Hematopoietic multipotent progenitor cell treated with erythropoietin and hydrocortisone succinate and interleukin-3 and kit ligand, for 17 days (in vitro differentiated cells): ENCODE measurements around the gene CEP72.

Source experiments
- DNase-seq: peaks from one replicate; pipeline ENCODE4 v3.0.0-alpha.2; 2015; ENCODE audit warnings: low spot score

CEP72 gene

GRCh38 chr5:660491-661030 lies 48.4 kb downstream of the CEP72 start:
- DNase-seq = no peak

DNA sequence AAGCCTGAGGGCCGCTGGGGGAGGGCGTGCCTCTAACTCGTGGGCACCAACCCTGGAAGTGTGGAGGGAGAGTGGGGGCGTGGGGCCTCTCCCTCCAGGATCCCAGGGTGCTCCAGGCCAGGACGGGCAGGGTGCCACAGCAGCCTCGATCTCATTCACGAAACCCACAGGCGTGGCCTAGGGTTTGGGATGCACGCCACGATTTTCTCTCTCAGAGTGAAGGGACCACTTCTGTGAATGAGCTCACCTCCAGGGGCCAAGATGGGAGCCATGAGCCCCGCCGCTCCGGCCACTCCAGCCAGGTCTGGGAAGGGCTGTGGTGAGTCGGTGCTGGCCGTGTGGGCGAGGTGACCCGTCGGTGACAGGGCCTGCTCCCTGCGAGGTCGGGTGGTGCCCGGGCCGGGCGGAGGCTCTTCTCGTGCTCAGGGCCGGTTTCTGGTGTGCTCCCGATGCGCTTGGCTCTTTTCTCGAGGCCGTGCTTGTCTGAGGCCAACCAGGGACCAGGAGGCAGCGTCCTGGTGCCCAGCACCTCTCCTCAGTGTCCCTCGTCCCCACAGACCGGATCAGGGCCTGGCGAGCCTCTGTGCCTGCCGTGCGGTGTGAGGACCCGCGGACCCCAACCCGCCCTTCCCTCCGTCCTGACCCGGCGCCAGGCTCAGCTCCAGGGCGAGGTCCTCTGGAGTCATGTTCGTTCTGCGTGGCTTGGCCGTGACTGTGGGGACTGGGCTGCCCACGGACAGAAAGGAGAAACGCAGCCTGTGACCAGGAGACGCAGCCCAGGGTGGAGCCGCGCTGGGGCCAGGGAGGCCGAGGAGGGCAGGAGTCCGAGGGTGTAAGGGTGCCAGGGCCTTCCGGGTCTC lies 50.0 kb downstream of the CEP72 start:
- no peak for DNase-seq

GRCh38 chr5:662751-663435 lies 50.8 kb downstream of the CEP72 start:
- no peak for DNase-seq

DNA sequence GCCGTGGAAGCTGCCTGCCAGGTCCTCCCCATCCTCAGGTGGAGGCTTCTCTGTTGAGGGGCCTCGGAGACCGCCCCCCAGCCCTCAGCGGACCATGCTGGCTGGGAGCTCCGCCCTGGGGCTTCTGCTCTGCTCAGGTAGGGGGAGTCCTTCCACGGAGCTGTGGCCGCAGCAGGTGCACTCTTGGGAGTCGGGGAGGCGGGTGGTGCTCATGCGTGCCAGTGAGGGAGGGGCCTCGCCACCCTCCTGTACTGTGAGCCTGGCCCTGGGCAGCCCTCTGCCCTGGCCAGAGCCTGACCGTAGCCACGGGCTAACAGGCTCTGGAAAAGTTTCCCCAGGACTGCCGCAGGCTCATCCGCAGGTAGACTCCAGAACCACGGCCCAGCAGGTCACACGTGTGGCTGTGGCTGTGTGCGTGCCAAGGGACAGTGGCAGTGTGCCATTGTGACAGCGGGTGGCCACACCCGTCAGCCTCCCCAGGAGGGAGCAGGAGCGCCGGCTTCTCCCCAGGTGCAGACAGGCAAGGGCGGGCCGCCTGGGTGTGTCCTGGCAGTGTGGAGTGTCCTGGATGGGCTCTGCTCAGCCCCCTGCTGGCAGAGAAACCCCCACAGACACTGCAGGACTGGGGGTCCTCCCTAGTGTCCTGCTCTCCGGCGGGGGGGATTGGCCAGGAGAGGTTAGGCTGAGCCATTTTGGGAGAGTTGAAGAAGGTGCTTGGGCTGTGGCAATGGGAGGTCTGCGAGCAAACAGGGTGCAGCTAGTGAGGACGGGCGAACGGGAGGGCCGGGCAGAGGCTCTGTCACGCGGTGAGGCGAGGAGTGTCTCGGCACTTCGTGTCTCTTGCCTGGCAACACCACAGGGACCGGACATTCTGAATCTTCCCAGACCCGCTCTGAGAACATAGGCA lies 51.5 kb downstream of the CEP72 start:
- DNase-seq = no peak

DNA sequence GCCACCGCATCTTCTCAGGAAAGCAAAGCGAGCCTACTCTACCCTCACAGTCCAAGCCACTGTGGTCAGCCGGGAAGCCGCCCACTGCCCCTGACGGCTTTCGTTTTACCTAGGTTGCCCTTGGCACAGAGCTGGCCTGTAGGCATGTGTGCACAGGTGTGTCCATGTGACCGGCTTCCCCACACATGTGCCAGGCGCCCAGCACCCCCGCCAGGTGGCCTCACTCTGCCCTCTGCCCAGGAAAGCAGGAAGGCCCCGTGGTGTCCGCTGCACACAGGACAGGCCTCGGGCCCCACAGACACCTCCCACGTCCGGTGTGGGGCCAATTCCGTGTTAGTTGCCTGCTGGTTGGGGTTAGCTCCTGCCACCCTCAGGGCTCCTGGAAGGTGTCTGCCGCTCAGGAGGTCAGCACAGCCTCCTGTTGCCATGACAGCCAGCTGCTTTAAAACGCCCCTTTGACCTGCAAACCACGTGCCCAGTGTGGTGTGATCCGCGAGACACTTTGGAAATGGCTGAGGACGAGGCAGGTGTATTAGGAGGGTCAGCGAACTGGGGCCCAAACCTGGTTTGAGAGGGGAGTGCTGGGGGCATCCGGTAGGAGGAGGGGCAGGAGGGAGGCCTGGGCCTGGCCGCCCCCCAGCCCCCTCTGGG lies 52.3 kb downstream of the CEP72 start:
- no peak for DNase-seq

- DNase-seq = no peak
Observed at GRCh38 chr5:664994-665360, 52.8 kb downstream of the CEP72 start.

GRCh38 chr5:665541-665955 lies 53.4 kb downstream of the CEP72 start:
- DNase-seq = no peak

DNA sequence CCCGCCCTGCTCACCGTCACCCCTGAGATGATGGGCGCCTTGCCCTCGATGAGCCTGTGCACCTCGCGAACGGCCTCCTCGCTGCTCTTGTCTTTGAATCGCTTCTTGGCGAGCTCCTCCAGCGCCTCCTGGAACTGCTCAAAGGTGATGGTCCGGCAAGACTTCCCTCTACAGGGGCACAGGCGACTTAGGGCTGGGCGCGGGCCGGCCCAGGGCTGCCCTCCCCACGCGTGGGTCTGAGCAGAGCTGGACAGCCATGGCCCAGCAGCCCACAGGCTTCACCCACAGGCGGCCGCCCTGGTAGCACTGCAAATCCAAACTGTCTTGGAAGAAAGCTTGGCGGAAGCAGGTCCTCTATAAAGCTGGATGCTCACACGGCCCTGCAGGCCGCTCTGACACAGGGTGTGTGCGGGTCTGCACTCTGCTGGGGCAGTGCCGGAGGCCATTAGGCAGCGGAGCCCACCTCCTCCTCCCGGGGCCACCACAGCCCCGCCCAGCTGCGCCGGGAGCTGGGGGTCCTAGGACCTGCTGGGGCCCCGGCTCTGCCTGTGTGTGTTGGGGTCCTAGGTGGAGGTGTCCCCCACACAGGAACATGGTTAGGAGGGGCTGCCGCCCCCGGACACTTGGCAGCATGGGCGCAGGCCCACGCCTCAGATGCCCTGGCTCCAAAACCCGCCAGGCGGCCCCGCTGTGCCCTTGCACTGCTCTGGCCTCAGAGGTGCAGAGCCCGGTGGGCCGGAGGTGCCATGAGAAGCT lies 54.0 kb downstream of the CEP72 start:
- DNase-seq = no peak

DNA sequence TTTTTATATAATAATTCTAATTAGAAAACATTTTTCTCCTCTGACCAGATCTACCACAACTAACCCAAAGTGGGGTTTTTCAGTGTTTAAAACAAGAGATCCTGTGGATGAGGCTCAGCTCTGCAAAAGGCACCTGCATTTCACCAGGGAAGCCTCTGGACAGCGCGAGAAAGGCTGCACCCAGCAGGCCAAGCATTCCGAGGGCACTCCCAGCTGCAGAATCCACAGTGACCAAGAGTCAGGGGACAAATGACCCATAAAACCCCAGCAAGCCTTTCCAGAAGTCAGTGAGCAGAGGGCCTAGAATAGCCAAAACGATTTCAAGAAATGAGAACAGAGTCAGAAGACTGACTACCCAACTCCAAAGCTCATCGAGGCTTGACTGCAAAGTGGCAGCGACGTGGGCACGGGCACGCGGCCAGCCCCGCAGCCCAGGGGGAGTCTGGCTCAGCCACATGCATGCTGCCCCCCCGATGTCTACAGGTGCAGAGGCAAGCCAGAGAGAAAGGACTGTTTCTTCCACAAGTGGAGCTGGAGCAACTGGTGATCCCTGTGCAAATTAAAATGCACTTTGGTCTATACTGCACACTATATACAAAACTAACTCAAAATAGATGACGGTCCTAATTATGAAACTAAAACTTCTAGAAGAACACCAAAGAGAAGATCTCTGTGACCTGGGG lies 54.8 kb downstream of the CEP72 start:
- DNase-seq = no peak

GRCh38 chr5:668283-668995 lies 56.3 kb downstream of the CEP72 start:
- no peak for DNase-seq

- peak; percentile 13 for DNase-seq
Observed at GRCh38 chr5:669111-669841, 57.1 kb downstream of the CEP72 start.

DNA sequence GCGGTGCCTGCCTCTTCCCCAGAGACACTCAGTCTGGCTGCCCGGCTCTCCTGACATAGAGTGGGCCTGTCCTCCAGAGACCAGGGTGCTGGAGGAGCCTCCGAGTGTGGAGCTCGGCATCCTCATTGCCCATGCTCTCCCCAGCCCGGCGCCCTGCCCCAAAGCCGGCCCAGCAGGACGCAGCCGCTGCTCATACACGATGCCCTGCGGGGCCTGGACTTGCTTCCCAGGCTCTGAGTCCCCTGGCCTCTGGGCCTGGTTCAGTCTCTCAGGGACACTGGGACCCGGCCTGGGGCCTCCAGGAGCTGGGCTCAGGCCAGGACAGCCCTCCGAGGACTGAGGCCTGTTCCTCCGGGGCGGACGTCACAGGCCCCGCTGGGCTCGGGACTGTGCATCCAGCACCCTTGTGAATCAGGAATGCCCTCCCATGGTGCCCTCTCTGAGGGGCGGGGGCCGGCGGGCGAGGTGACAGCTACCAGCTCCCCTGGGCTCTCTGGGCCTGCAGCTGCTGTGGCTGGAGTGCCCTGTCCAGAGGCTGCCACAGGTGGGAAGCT lies 57.8 kb downstream of the CEP72 start:
- no peak for DNase-seq

GRCh38 chr5:670396-671270 lies 58.5 kb downstream of the CEP72 start:
- DNase-seq = no peak

DNA sequence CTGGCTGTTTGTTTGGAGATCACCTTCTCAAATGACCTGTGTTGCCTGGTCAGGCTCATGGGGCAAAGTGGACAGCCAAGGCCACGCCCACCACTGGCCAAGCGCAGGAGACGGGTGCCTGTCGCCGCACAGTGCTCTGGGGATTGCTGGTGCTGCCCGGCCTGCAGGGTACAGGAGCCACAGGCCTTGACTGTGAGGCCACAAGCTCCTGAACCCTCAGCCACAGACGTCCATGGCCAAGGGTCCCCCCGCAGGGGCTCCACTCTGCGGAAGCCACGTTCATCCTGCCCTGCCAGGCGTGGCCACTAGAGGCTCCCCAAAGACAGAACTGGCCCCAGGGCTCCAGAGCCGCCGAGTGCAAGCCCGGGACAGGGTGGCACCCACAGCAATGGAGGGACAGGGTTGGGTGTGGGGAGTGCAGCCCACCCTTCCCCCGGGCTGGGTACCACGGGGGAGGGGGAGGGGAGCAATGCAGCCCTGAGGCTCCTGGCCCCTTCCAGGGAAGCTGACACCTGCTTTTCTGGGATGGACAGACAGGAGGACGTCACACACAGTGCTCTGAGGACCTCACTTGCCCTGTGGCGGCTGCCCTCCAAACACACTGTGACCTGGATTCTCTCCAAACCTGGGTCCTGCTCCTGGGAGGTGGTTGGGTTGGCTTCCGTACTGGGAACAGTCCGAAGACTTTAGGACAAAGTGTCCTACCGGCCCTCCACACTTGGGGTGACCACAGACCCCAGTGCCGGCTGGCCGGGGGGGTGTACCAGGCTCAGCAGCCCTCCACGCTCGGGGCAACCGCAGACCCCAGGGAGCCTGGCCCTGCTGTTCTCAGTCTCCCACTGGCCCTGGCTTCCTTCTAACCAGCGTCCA lies 59.6 kb downstream of the CEP72 start:
- no peak for DNase-seq

GRCh38 chr5:672329-673160 lies 60.4 kb downstream of the CEP72 start:
- no peak for DNase-seq
